GM13976 (cell line): ENCODE measurements around the gene MSANTD3.

Experiments
- DNase-seq: peaks from one replicate; pipeline ENCODE4 v3.0.0; 2012; ENCODE audit warnings: low spot score
- CTCF ChIP-seq: IDR thresholded peaks from 2 replicates; pipeline ENCODE4 v1.5.1; 2012; ENCODE audit warnings: borderline replicate concordance, mild to moderate bottlenecking; ENCODE audit not compliant: insufficient read depth; ENCODE audit errors: extremely low read depth, missing control alignments, control extremely low read depth
- in situ Hi-C: fragments of 300-500 bp; cut with MboI; formaldehyde crosslinking; loops from one replicate; pipeline ENCODE4 v1.12.0; 2022; ENCODE audit warnings: low sequenced_read_pairs, mixed read lengths, inconsistent platforms; ENCODE audit not compliant: unreplicated experiment

The MSANTD3 gene

GRCh38 chr9:100441911-100442361, 15.0 kb downstream of the MSANTD3 start:
- in situ Hi-C loops, result no loop called here
- no peak for TF ChIP-seq CTCF
- DNase-seq, result no peak

GRCh38 chr9:100443781-100444768, 17.1 kb downstream of the MSANTD3 start:
- in situ Hi-C loops, result no loop called here
- DNase-seq, result no peak
- TF ChIP-seq CTCF, result no peak

GRCh38 chr9:100445161-100445902, 18.4 kb downstream of the MSANTD3 start:
- no peak for TF ChIP-seq CTCF
- no peak for DNase-seq
- in situ Hi-C loops, result no loop called here

GRCh38 chr9:100445903-100446549, 19.1 kb downstream of the MSANTD3 start:
- in situ Hi-C loops, result no loop called here
- TF ChIP-seq CTCF, result no peak

GRCh38 chr9:100447041-100447440, 20.1 kb downstream of the MSANTD3 start:
- no peak for DNase-seq
- in situ Hi-C loops, result no loop called here
- TF ChIP-seq CTCF, result no peak

More at GRCh38 chr9:100445903-100446549, 19.1 kb downstream of the MSANTD3 start:
- no peak for DNase-seq

GRCh38 chr9:100448266-100448665, 21.3 kb downstream of the MSANTD3 start:
- no peak for DNase-seq
- TF ChIP-seq CTCF, result no peak
- in situ Hi-C loops, result no loop called here
